HG03457 (cell line): ENCODE data around the gene STK32A.

Source experiments
- ATAC-seq: cut with Tn5 transposase; IDR thresholded peaks from one replicate; pipeline ENCODE4 v1.9.1; 2021; ENCODE audit warnings: moderate number of reproducible peaks; ENCODE audit not compliant: unreplicated experiment

Gene STK32A

GRCh38 chr5:147413266-147413665, 178.4 kb downstream of the STK32A start:
- ATAC-seq = no peak

- no peak for ATAC-seq
These were observed 180.8 kb downstream of the STK32A start for GRCh38 chr5:147415651-147416050.

GRCh38 chr5:147417135-147417813, 182.4 kb downstream of the STK32A start:
- ATAC-seq = no peak

- ATAC-seq = no peak
These were observed 183.8 kb downstream of the STK32A start for GRCh38 chr5:147418613-147419012.

- no peak for ATAC-seq
These were observed 192.0 kb downstream of the STK32A start for GRCh38 chr5:147426640-147427327.

- no peak for ATAC-seq
These were observed 192.9 kb downstream of the STK32A start for GRCh38 chr5:147427521-147428401.

GRCh38 chr5:147430628-147431027, 195.8 kb downstream of the STK32A start:
- no peak for ATAC-seq

- ATAC-seq = no peak
These were observed 196.8 kb downstream of the STK32A start for GRCh38 chr5:147431586-147431985.

- ATAC-seq = no peak
These were observed 197.5 kb downstream of the STK32A start for GRCh38 chr5:147432323-147432722.

GRCh38 chr5:147434049-147434448, 199.2 kb downstream of the STK32A start:
- ATAC-seq = no peak

GRCh38 chr5:147436596-147436995, 201.8 kb downstream of the STK32A start:
- no peak for ATAC-seq

GRCh38 chr5:147437161-147437596, 202.4 kb downstream of the STK32A start:
- no peak for ATAC-seq
